HL-60 (cell line): ENCODE data around the gene GRIN3A.
A peak's percentile ranks its signal among the peaks of the same experiment; 100 is the strongest.

Experiments used
- DNase-seq, 2 experiments: peaks; one replicate each; pipeline ENCODE4 v3.0.0-alpha.2; 2010 to 2020; ENCODE audit warnings: low read depth in 1 of 2, low spot score in 1 of 2
- H3K27ac ChIP-seq: fragments of 250-450 bp; sonication (Bioruptor Pico); replicated peaks from 2 replicates; pipeline ENCODE4 v1.5.1; 2020; ENCODE audit warnings: mild to moderate bottlenecking, moderate library complexity
- H3K27me3 ChIP-seq: fragments of 250-450 bp; sonication (Bioruptor Pico); 2 replicates; pipeline ENCODE4 v1.5.1; 2021; ENCODE audit warnings: mild to moderate bottlenecking, moderate library complexity; ENCODE audit not compliant: insufficient read depth, poor library complexity, severe bottlenecking
- H3K4me3 ChIP-seq: replicated peaks from 2 replicates; pipeline ENCODE4 v1.5.1; 2011; ENCODE audit warnings: mild to moderate bottlenecking, control low read depth, low read length; ENCODE audit not compliant: insufficient read depth
- GABPA ChIP-seq: IDR thresholded peaks from 2 replicates; pipeline ENCODE4 v1.6.1; 2012; ENCODE audit warnings: low read depth
- POLR2AphosphoS5 ChIP-seq: IDR thresholded peaks from 2 replicates; pipeline ENCODE4 v1.6.1; 2012; ENCODE audit warnings: low read depth
- SPI1 ChIP-seq: IDR thresholded peaks from 2 replicates; pipeline ENCODE4 v1.6.1; 2012; ENCODE audit warnings: low read depth, mild to moderate bottlenecking, borderline replicate concordance
- TF ChIP-seq, protein P1 (sequence below): IDR thresholded peaks from 2 replicates; pipeline ENCODE4 v1.6.1; 2012; ENCODE audit warnings: low read depth; ENCODE audit not compliant: insufficient replicate concordance
- TF ChIP-seq, protein P2 (sequence below): IDR thresholded peaks from one replicate; pipeline ENCODE4 v1.5.1; 2011; ENCODE audit warnings: low read length, control low read depth, inconsistent platforms; ENCODE audit not compliant: insufficient read depth

GRIN3A gene

DNA sequence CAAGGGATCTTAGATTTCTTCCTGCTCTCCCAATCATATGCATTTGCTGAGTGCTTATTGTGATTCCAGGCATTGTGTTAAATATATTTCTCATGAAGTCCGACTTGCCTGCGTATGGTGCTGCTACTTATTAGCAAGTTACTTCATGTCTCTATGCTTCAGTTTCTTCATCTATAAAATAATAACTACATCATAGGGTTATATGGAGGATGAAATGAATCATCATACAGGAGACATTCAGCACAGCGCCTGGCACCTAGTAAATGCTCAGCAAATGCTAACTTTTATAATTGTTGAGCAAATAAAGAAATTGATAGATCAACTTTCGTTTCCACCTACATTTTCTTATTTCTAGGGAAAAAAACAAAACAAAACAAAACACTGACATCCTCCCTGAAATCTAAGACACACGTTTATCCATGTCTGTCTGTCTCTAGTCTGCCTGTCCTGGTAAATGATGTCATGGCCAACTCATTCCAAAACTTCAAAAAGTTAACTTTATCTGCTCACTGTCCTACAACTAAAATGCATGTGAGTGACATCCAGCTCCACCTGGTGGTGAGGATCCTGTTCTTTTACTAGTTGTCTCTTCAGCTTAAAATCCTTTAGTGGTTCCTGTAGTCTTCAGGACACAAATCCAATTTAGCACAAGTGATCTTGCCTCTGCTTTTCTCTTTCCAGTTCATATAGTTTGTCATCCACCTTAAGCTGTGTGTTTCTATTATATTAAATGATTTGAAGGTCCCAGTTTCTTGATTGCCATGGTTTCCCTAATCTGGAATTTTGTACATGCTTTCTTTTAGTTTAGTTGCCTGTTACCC, 171.3 kb downstream of the GRIN3A start:
- H3K4me3 ChIP-seq = no peak overlapping the region
- H3K27me3 ChIP-seq = no peaks in the 10 kb centered on the region
- H3K27ac ChIP-seq = no peak overlapping the region
- TF ChIP-seq, protein P1, sequence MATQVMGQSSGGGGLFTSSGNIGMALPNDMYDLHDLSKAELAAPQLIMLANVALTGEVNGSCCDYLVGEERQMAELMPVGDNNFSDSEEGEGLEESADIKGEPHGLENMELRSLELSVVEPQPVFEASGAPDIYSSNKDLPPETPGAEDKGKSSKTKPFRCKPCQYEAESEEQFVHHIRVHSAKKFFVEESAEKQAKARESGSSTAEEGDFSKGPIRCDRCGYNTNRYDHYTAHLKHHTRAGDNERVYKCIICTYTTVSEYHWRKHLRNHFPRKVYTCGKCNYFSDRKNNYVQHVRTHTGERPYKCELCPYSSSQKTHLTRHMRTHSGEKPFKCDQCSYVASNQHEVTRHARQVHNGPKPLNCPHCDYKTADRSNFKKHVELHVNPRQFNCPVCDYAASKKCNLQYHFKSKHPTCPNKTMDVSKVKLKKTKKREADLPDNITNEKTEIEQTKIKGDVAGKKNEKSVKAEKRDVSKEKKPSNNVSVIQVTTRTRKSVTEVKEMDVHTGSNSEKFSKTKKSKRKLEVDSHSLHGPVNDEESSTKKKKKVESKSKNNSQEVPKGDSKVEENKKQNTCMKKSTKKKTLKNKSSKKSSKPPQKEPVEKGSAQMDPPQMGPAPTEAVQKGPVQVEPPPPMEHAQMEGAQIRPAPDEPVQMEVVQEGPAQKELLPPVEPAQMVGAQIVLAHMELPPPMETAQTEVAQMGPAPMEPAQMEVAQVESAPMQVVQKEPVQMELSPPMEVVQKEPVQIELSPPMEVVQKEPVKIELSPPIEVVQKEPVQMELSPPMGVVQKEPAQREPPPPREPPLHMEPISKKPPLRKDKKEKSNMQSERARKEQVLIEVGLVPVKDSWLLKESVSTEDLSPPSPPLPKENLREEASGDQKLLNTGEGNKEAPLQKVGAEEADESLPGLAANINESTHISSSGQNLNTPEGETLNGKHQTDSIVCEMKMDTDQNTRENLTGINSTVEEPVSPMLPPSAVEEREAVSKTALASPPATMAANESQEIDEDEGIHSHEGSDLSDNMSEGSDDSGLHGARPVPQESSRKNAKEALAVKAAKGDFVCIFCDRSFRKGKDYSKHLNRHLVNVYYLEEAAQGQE = no peak
- TF ChIP-seq, protein P2, sequence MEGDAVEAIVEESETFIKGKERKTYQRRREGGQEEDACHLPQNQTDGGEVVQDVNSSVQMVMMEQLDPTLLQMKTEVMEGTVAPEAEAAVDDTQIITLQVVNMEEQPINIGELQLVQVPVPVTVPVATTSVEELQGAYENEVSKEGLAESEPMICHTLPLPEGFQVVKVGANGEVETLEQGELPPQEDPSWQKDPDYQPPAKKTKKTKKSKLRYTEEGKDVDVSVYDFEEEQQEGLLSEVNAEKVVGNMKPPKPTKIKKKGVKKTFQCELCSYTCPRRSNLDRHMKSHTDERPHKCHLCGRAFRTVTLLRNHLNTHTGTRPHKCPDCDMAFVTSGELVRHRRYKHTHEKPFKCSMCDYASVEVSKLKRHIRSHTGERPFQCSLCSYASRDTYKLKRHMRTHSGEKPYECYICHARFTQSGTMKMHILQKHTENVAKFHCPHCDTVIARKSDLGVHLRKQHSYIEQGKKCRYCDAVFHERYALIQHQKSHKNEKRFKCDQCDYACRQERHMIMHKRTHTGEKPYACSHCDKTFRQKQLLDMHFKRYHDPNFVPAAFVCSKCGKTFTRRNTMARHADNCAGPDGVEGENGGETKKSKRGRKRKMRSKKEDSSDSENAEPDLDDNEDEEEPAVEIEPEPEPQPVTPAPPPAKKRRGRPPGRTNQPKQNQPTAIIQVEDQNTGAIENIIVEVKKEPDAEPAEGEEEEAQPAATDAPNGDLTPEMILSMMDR = peak; percentile 44
- no peak for TF ChIP-seq SPI1
- no peak for TF ChIP-seq POLR2AphosphoS5
- peak; percentile 14 to 16 for DNase-seq

DNA sequence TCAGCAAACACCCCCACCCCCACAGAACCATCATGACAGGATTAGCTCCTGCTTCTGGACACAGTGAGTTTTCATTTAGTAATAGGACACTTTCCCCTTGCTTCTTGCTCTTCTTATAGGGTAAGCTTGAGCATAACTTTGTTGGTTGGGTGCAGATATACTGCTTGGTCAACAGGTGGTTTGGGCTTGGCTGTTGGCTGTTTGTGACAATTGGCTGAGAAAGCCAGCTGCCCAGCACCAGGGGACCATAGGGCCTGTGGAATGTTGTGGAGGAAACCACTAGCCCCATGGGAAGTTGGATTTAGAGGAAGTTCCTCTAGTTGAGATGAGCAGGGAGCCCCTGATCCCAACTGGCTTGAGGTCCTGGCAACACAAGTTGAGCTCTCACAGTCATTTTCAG, 174.2 kb downstream of the GRIN3A start:
- Histone ChIP-seq H3K27me3 (no peaks in the 10 kb centered on the region), H3K4me3 (no peak overlapping the region), H3K27ac (no peak overlapping the region)
- TF ChIP-seq GABPA = no peak
- TF ChIP-seq SPI1 = no peak
- TF ChIP-seq, protein P2 = no peak
- TF ChIP-seq POLR2AphosphoS5 = no peak
- TF ChIP-seq, protein P1 = no peak
- DNase-seq = no peak

DNA sequence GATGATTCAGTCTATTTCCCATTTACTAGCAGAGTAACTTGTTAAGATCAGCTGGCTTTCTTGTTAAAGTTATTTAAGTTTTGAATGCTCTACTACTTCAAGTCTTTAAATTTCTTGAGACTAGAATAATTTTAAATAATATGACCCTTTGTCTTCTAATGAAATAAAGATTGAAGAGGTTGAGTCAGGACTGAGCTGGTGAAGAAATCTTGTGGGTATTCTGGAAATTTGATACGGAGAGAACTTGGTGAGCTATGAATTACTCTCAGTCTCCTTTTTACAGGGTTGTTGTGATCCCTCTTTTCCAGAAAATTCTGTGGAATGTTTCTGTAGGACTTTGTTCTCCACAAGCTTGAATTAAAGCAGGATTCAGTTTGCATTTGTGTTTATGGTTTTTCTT, 175.5 kb downstream of the GRIN3A start:
- Histone ChIP-seq H3K27me3 (no peaks in the 10 kb centered on the region), H3K4me3 (no peak overlapping the region), H3K27ac (no peak overlapping the region)
- TF ChIP-seq, protein P1 = no peak
- TF ChIP-seq SPI1 (no peak), GABPA (no peak), POLR2AphosphoS5 (no peak)
- TF ChIP-seq, protein P2 = no peak
- DNase-seq = no peak
